Stimulated activated CD4-positive, alpha-beta T cell treated with anti-CD3 and anti-CD28 coated beads, TNF-alpha, amount 100 ng/mL, for 4 hours (primary cell): ENCODE results near the gene ATP7A.
"Not testable (repeated sequence)": the region's sequence is repeated elsewhere in the genome, so short reads cannot be mapped to it uniquely, and the experiment has no call there.

Experiments
- DNase-seq, 3 experiments: peaks; one replicate each; pipeline ENCODE4 v3.0.0-alpha.2; 2020; ENCODE audit warnings: low read depth in 3 of 3

The ATP7A gene

GRCh38 chrX:78037881-78038280 is 127.4 kb downstream of the ATP7A start:
- no peak for DNase-seq

GRCh38 chrX:78042601-78043000 is 132.1 kb downstream of the ATP7A start:
- DNase-seq = no peak

- DNase-seq = no peak
These were observed 135.9 kb downstream of the ATP7A start for GRCh38 chrX:78046362-78046761.

- no peak for DNase-seq
These were observed 137.6 kb downstream of the ATP7A start for GRCh38 chrX:78048052-78048451.

GRCh38 chrX:78063687-78064086 is 153.2 kb downstream of the ATP7A start:
- no peak for DNase-seq

GRCh38 chrX:78064152-78064551 is 153.7 kb downstream of the ATP7A start:
- no peak for DNase-seq

GRCh38 chrX:78064698-78065601 is 154.5 kb downstream of the ATP7A start:
- not testable (repeated sequence) for DNase-seq

GRCh38 chrX:78066110-78066509 is 155.6 kb downstream of the ATP7A start:
- no peak for DNase-seq

- DNase-seq = no peak
These were observed 160.8 kb downstream of the ATP7A start for GRCh38 chrX:78071331-78071730.

- not testable (repeated sequence) for DNase-seq
These were observed 162.9 kb downstream of the ATP7A start for GRCh38 chrX:78073147-78074077.

- DNase-seq = no peak
These were observed 163.6 kb downstream of the ATP7A start for GRCh38 chrX:78074088-78074487.

- DNase-seq = no peak
These were observed 165.4 kb downstream of the ATP7A start for GRCh38 chrX:78075787-78076389.

GRCh38 chrX:78081413-78081812 is 170.9 kb downstream of the ATP7A start:
- DNase-seq = not testable (repeated sequence)

GRCh38 chrX:78092296-78092695 is 181.8 kb downstream of the ATP7A start:
- DNase-seq = no peak

GRCh38 chrX:78098108-78098507 is 187.6 kb downstream of the ATP7A start:
- DNase-seq = no peak
